Activated CD4-positive, alpha-beta T cell treated with anti-CD3 and anti-CD28 coated beads for 1 hour (primary cell): ENCODE data around the gene TSPEAR.

Experiments used
- DNase-seq: peaks from one replicate; pipeline ENCODE4 v3.0.0-alpha.2; 2020

Gene TSPEAR

GRCh38 chr21:44740742-44741141 is 29.4 kb upstream of the TSPEAR start:
- DNase-seq, result no peak

- DNase-seq, result no peak
Measured at GRCh38 chr21:44739316-44739715, 27.9 kb upstream of the TSPEAR start.

GRCh38 chr21:44738621-44739020 is 27.2 kb upstream of the TSPEAR start:
- DNase-seq, result no peak

- no peak for DNase-seq
Measured at GRCh38 chr21:44737706-44738354, 26.5 kb upstream of the TSPEAR start.

- DNase-seq, result no peak
Measured at GRCh38 chr21:44736291-44737004, 25.1 kb upstream of the TSPEAR start.

- DNase-seq, result no peak
Measured at GRCh38 chr21:44735821-44736220, 24.4 kb upstream of the TSPEAR start.

- DNase-seq, result no peak
Measured at GRCh38 chr21:44734841-44735240, 23.5 kb upstream of the TSPEAR start.

GRCh38 chr21:44734026-44734745 is 22.8 kb upstream of the TSPEAR start:
- DNase-seq, result no peak

- DNase-seq, result no peak
Measured at GRCh38 chr21:44732956-44733355, 21.6 kb upstream of the TSPEAR start.

GRCh38 chr21:44732263-44732662 is 20.9 kb upstream of the TSPEAR start:
- DNase-seq, result no peak

- DNase-seq, result no peak
Measured at GRCh38 chr21:44730951-44731579, 19.7 kb upstream of the TSPEAR start.

GRCh38 chr21:44730028-44730395 is 18.6 kb upstream of the TSPEAR start:
- no peak for DNase-seq

- no peak for DNase-seq
Measured at GRCh38 chr21:44729336-44730027, 18.1 kb upstream of the TSPEAR start.

GRCh38 chr21:44728716-44729115 is 17.3 kb upstream of the TSPEAR start:
- no peak for DNase-seq

GRCh38 chr21:44727757-44728156 is 16.4 kb upstream of the TSPEAR start:
- no peak for DNase-seq

- no peak for DNase-seq
Measured at GRCh38 chr21:44727321-44727720, 15.9 kb upstream of the TSPEAR start.

GRCh38 chr21:44726826-44727225 is 15.5 kb upstream of the TSPEAR start:
- no peak for DNase-seq

GRCh38 chr21:44724926-44725325 is 13.6 kb upstream of the TSPEAR start:
- no peak for DNase-seq

GRCh38 chr21:44724196-44724595 is 12.8 kb upstream of the TSPEAR start:
- DNase-seq, result no peak

GRCh38 chr21:44723177-44724131 is 12.1 kb upstream of the TSPEAR start:
- no peak for DNase-seq

GRCh38 chr21:44722731-44723130 is 11.4 kb upstream of the TSPEAR start:
- DNase-seq, result no peak

GRCh38 chr21:44720170-44720569 is 8.8 kb upstream of the TSPEAR start:
- no peak for DNase-seq
